Left renal pelvis (tissue), 4 donors: ENCODE data around the gene NFIC. TPM values are rescaled to one million over a fixed set of nuclear protein-coding genes. Genes with fewer than 3 reads are reported as not detected.
"Not testable (repeated sequence)": the region's sequence is repeated elsewhere in the genome, so short reads cannot be mapped to it uniquely, and the experiment has no call there.

Source experiments
- DNase-seq, 4 donors: peaks; one replicate each; pipeline ENCODE4 v3.0.0-alpha.2; 2013; ENCODE audit warnings: low read depth in 4 of 4, low spot score in 3 of 4
- polyA plus RNA-seq, 4 donors: library from polyadenylated mRNA; unstranded; fragments of 120-200 nt; gene quantifications; one replicate each; pipeline ENCODE4 v1.2.1, GENCODE V29; 2013; ENCODE audit not compliant: insufficient read length in 4 of 4

The NFIC gene
- 10 to 100 TPM; 21.7 to 57.6 (median 26.6) TPM for polyA plus RNA-seq

DNA sequence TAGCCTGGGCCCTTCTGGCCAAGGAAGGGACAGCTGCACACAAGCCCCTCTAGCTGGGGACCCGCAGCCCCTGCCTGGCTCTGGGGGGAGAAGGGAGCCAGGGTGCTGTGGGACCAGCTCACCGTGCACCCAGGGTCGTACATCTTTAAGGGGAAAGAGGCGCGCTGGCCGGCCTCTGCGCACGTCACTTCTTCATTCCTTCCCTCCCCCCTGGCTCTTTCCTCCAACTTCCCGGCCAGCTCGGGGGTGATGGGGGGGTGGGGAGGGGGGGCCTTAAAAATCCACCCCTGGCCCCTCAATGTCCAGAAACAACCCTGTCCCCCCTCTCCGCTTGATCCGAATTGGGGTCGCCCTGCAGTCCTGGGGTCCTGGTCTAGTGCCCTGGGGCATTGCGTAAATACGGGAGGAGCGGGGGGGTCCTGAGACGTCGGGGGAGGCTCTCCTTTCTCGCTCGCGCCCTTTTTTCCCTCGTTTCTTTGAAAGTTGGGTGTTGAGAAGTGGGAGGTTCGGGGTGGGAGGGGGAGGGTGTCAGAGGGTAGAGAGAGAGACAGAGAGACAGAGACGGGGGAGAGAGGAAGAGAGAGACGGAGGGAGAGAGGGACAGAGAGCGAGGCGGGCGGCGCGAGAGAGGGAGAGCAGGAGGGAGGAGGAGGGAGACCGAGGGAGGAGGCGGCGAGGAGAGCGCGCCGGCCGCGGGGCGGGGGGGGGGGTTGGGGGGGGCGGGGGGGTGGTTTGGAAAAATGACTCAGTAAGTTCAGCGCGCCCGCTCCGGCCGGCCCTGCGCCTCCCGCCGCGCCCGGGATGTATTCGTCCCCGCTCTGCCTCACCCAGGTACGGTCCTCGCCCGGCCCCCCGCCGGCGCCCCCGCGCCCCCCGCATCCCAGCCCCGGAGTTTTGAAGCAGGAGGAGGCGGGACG is at the start of gene NFIC:
Gene NFIC (plus strand): TSS at position 748 of the 917 bp plus-strand sequence. CDS start 54 bp downstream, at position 802.
- DNase-seq = no peak

DNA sequence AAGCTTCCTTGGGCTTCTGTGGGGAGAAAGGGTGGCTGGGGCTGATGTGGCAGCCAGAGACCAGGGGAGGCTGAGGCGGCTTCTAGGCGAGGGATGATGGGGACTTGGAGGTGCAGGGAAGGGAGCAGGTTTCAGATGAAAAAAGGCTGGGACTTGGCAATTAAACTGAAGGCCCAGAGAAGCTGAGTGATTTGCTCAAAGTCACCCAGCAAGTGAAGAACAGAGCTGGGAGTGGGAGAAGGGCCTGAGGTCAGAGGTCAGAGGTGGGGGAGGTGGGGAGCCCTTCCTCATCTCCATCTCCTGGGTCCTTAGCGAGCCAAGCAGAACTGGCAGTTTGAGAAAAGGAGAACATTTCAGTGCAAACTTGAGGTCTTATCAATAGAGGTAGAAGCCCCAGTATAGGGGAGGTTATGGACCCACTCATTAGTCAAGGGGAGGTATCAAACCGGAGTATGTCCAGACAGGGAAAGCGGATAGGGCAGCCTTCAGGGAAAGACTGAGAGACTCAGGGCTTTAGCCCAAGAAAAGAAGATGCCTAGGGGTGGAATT is 49.6 kb upstream of the NFIC start:
- no peak for DNase-seq

DNA sequence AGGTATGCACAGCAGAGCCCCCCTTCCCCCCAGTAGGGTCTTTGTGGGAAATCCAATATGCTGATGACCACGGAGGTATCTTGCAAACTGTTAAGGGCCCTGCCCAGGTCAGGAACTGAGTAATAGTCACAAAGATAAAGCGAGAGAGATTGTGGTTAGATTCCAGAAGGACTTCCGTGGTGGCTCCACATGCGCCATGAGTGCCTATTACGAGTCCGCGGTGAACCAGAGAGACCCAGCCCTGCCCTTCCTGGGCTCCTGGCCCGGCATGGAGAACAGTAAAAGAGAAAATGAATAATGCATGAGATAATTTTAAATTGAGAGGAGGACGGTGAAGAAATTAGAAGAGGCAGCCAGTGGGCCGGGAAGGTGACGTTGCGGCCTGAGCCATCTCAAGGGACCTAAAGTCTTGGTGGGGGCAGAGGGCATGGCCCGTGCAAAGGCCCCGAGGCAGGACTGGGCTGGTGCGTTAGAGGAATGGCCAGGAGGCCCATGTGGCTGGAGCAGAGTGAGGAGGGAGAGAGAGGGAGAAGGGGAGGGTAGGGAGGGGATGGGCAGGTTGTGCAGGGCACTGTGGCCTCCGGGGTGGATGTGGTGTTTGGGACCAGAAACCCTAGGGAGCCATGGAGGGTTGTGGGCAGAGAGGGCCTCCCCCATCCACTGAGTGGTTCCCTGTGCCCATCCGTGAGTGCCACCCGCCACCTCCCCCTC is 46.6 kb upstream of the NFIC start:
- DNase-seq = no peak

- DNase-seq = no peak
Observed at GRCh38 chr19:3320354-3320670, 46.1 kb upstream of the NFIC start.

GRCh38 chr19:3320853-3321252 is 45.5 kb upstream of the NFIC start:
- no peak for DNase-seq

DNA sequence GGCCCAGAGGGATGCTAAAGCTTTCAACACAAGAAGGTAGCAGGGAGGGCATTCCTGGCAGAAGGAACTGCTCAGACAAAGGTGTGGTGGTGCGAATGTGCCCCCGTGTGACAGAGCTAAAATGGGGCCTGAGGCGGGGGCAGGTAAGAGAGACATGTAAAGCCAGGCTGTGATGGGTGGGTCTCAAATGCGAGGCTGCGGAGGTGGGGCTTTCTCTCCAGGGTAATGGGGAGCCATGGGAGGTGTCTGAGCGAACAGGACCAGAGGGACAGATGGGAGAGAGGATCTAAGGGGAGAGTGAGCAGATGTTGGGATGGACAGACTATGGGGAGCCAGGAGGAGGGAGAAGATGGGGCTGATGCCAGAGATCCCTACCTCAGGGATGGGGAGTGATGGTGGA is 44.7 kb upstream of the NFIC start:
- no peak for DNase-seq

DNA sequence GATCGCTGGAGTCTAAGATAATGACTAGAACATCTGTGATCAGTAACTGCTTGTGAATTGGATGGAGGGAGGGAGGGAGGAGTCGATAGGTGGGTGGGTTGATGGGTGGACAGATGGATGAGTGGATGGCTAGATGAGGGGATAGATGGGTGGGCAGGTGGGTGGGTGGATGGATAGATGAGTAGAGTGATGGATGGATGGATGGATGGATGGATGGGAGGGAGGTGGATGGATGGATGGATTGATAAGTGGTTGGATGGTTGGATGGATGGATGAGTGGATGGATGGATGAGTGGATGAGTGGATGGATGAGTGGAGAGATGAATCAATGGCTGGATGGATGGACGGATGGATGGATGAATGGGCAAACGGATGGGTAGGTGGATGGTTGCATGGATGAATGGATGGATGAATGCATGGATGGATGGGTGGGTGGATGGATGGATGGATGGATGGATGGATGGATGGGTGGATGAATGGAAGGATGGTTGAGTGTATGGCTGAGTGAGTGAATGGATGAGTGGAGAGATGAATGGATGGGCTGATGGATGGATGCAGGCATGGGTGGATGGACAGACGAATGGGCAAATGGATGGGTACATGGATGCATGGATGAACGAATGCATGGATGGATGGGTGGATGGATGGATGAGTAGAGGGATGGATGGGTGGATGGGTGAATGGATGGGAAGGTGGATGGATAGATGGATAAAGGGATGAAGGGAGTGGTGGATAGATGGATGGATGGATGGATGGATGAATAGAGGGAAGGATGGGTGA is 44.0 kb upstream of the NFIC start:
- DNase-seq = no peak

- no peak for DNase-seq
Observed at GRCh38 chr19:3323026-3323425, 43.4 kb upstream of the NFIC start.

GRCh38 chr19:3323658-3324057 is 42.7 kb upstream of the NFIC start:
- no peak for DNase-seq

DNA sequence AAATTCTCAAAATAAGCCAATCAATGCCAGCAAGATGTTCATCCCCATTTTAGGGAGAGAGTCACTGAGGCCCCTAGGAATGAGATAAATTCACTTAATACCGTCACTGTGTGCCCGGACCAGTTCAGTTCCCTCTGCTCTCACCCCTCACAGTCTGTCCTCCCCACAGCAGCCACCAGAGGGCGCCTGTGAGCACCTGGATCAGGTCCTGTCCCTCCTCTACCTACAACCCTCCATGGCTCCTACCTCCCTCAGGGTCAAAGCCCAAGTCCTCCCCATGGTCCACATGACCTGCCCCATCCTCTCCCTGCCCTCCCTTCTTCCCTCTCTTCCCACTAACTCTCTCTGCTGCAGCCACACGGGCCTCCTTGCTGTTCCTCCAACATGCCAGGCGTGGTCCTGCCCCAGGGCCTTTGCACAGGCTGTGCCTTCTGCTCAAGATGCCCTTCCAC is 42.0 kb upstream of the NFIC start:
- DNase-seq = no peak

DNA sequence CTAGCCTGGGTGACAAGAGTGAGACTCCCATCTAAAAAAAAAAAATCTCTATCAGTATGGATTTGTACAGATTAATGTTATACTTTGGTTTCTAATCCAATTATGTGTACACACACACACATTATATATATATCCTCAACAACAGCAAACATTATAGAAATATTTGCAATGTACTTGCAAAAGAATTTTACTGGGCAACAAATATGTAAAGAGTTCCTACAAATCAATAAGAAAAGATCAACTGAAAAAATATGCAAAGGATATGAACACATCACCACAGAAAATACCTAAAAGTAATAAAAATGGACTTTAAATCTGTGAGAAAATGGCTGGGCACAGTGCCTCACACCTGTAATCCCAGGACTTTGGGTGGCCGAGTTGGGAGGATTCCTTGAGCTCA is 40.9 kb upstream of the NFIC start:
- no peak for DNase-seq

DNA sequence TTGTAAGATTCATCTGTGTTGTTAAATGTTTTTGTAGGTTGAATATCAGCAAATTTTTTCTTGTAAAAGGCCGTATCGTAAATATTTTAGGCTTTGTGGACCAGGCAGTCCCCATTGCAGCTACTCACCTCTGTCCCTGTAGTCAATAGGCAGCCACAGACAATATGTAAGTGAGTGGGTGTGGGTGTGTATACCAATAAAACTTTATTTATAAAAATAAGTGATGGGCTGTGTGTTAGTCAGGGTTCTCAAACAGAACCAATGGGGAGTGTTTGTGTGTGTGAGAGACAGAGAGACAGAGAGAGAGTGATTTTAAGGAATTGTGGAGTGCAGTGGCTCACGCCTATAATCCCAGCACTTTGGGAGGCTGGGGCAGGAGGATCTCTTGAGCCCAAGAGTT is 37.6 kb upstream of the NFIC start:
- DNase-seq = no peak

GRCh38 chr19:3330047-3330446 is 36.3 kb upstream of the NFIC start:
- no peak for DNase-seq

GRCh38 chr19:3332232-3332631 is 34.2 kb upstream of the NFIC start:
- DNase-seq = not testable (repeated sequence)

GRCh38 chr19:3333020-3333583 is 33.3 kb upstream of the NFIC start:
- no peak for DNase-seq

GRCh38 chr19:3333662-3334061 is 32.7 kb upstream of the NFIC start:
- DNase-seq = no peak

GRCh38 chr19:3334749-3335430 is 31.5 kb upstream of the NFIC start:
- not testable (repeated sequence) for DNase-seq

- DNase-seq = no peak
Observed at GRCh38 chr19:3335431-3336350, 30.7 kb upstream of the NFIC start.

- DNase-seq = no peak
Observed at GRCh38 chr19:3336351-3336679, 30.1 kb upstream of the NFIC start.
